OCI-LY7 (cell line): ENCODE results near the gene ASH1L. TPM values are rescaled to one million over a fixed set of nuclear protein-coding genes. Genes with fewer than 3 reads are reported as not detected.
A peak's percentile ranks its signal among the peaks of the same experiment; 100 is the strongest.

Experiments
- BruUV-seq: library from RNA; stranded (reverse); fragments of 400-500 nt; replicated peaks from 2 replicates; lab custom pipeline; 2021; lab: Mats Ljungman, UMichigan
- CTCF ChIA-PET: fragments of 300-600 bp; sonication (Branson Sonifier 250); formaldehyde crosslinking; loops from one replicate; lab custom pipeline; 2022; ENCODE audit warnings: antibody characterized with exemption; ENCODE audit not compliant: unreplicated experiment; lab: Charles Lee
- POLR2A ChIA-PET: fragments of 300-600 bp; sonication (Branson Sonifier 250); formaldehyde crosslinking; loops from one replicate; lab custom pipeline; 2022; ENCODE audit warnings: antibody characterized with exemption; lab: Charles Lee
- DNase-seq: peaks from one replicate; pipeline ENCODE4 v3.0.0-alpha.2; 2015; ENCODE audit warnings: low spot score
- H2AFZ ChIP-seq: fragments of 200-600 bp; sonication (generic), shearing (Covaris generic); 2 replicates; pipeline ENCODE4 v1.6.1; 2014; ENCODE audit warnings: mild to moderate bottlenecking, antibody characterized with exemption, low read length, moderate library complexity
- H3K27ac ChIP-seq: fragments of 200-600 bp; sonication (generic); 2 replicates; pipeline ENCODE4 v1.5.1; 2014; ENCODE audit warnings: mixed run types, low read depth, mild to moderate bottlenecking, moderate library complexity, low read length, inconsistent platforms; ENCODE audit not compliant: poor library complexity, severe bottlenecking
- H3K36me3 ChIP-seq: fragments of 200-600 bp; sonication (generic); 2 replicates; pipeline ENCODE4 v1.6.1; 2014; ENCODE audit warnings: mild to moderate bottlenecking, antibody characterized with exemption, low read length, moderate library complexity, mixed read lengths; ENCODE audit not compliant: insufficient read depth
- H3K4me1 ChIP-seq: fragments of 200-600 bp; sonication (generic); 2 replicates; pipeline ENCODE4 v1.5.1; 2014; ENCODE audit warnings: mild to moderate bottlenecking, low read length; ENCODE audit not compliant: insufficient read depth, poor library complexity, severe bottlenecking
- H3K4me2 ChIP-seq: fragments of 200-600 bp; sonication (generic); 2 replicates; pipeline ENCODE4 v1.6.1; 2014; ENCODE audit warnings: mild to moderate bottlenecking, low read length
- H3K4me3 ChIP-seq: fragments of 200-600 bp; sonication (generic); 2 replicates; pipeline ENCODE4 v1.5.1; 2014; ENCODE audit warnings: mild to moderate bottlenecking, low read depth, low read length; ENCODE audit not compliant: poor library complexity, severe bottlenecking
- H3K79me2 ChIP-seq: fragments of 200-600 bp; sonication (generic); 2 replicates; pipeline ENCODE4 v1.6.1; 2016; ENCODE audit warnings: low read depth, mild to moderate bottlenecking, low read length, moderate library complexity, mixed read lengths; ENCODE audit not compliant: insufficient read depth
- H3K9me2 ChIP-seq: fragments of 200-600 bp; sonication (generic); 2 replicates; pipeline ENCODE4 v1.6.1; 2016; ENCODE audit warnings: mild to moderate bottlenecking, low read length, mixed read lengths; ENCODE audit not compliant: insufficient read depth
- H3K9me3 ChIP-seq: fragments of 200-600 bp; sonication (generic); 2 replicates; pipeline ENCODE4 v1.6.1; 2014; ENCODE audit warnings: mild to moderate bottlenecking, mixed run types, low read length, mixed read lengths
- H4K20me1 ChIP-seq: fragments of 200-600 bp; sonication (generic); 2 replicates; pipeline ENCODE4 v1.6.1; 2014; ENCODE audit warnings: mild to moderate bottlenecking, antibody characterized with exemption, low read length, moderate library complexity, mixed read lengths; ENCODE audit not compliant: insufficient read depth
- EZH2phosphoT487 ChIP-seq: fragments of 200-600 bp; sonication (generic); IDR thresholded peaks from 2 replicates; pipeline ENCODE4 v1.6.1; 2018; ENCODE audit warnings: low read depth, borderline replicate concordance, mild to moderate bottlenecking, mixed run types, antibody characterized with exemption, low read length, moderate library complexity, mixed read lengths
- intact Hi-C: fragments of 100-400 bp; cut with micrococcal nuclease; formaldehyde crosslinking; loops from one replicate; pipeline ENCODE4 v1.10.0; 2022; ENCODE audit not compliant: unreplicated experiment
- total RNA-seq, 2 experiments: library from RNA; depleted of rRNA in 1 of 2; stranded (reverse); fragments of >200 nt in 1 of 2; shearing (Covaris generic) in 1 of 2; gene quantifications; 2 replicates each; pipeline ENCODE4 v1.2.3, GENCODE V29; 2014 to 2022
- TF ChIP-seq, protein P1 (sequence below): fragments of 200-600 bp; sonication (generic); conservative IDR thresholded peaks from 2 replicates; pipeline ENCODE4 v1.5.1; 2014; ENCODE audit warnings: mild to moderate bottlenecking, antibody characterized with exemption, low read length, moderate library complexity, mixed read lengths

ASH1L gene
- total RNA-seq, 2 experiments from 2014 or later, result 33.2 to 49.6 TPM

DNA sequence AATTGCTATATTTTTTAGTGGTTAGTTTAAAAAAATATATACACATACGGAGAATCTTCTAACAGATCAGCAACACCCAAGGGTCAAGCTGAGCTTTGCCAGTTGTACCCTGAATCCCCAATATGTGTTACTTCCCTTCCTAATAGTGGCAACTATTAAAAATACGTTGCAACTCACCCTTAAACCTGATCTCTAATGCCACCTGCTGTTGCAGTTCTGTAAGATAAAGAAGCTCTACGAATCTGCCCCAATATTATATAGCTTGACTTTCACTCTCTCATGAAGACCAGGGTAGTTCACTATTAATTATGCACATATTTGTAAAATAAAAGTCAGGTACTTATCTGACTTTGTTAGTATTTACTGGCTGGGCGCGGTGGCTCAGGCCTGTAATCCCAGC is 58.4 kb downstream of the ASH1L start:
- H3K4me1 ChIP-seq, result peaks cover 52% of the 10 kb centered on the region
- H3K9me3 ChIP-seq, result no peaks in the 10 kb centered on the region
- ChIA-PET CTCF (interaction anchor here (0.6 to 1.5 kb wide), 3 partner anchors 38 to 253 kb away, joined by 3 to 6 read pairs (median 3); no protein-coding TSS in a partner anchor), POLR2A (interaction anchor here (0.6 to 1.1 kb wide), 5 partner anchors 11 to 254 kb away, joined by 3 to 5 read pairs (median 3); no protein-coding TSS in a partner anchor)
- peak; percentile 66 for DNase-seq
- intact Hi-C loops, result loop anchor here (1.0 to 10.0 kb wide), 3 partner anchors 181 to 253 kb away; partner anchors contain the start of genes CLK2 and HCN3
- H3K4me3 ChIP-seq, result no peak overlapping the region
- no peak overlapping the region for H3K4me2 ChIP-seq
- peaks cover 14% of the 10 kb centered on the region; the same call in 1 of the 2 replicates for H4K20me1 ChIP-seq
- no TSS peak for BruUV-seq
- H2AFZ ChIP-seq, result no peak overlapping the region
- H3K27ac ChIP-seq, result no peak overlapping the region
- no peaks in the 10 kb centered on the region for H3K9me2 ChIP-seq
- TF ChIP-seq EZH2phosphoT487, result no peak
- TF ChIP-seq, protein P1, sequence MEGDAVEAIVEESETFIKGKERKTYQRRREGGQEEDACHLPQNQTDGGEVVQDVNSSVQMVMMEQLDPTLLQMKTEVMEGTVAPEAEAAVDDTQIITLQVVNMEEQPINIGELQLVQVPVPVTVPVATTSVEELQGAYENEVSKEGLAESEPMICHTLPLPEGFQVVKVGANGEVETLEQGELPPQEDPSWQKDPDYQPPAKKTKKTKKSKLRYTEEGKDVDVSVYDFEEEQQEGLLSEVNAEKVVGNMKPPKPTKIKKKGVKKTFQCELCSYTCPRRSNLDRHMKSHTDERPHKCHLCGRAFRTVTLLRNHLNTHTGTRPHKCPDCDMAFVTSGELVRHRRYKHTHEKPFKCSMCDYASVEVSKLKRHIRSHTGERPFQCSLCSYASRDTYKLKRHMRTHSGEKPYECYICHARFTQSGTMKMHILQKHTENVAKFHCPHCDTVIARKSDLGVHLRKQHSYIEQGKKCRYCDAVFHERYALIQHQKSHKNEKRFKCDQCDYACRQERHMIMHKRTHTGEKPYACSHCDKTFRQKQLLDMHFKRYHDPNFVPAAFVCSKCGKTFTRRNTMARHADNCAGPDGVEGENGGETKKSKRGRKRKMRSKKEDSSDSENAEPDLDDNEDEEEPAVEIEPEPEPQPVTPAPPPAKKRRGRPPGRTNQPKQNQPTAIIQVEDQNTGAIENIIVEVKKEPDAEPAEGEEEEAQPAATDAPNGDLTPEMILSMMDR, result peak; percentile 79
- peaks cover 99% of the 10 kb centered on the region for H3K79me2 ChIP-seq
- H3K36me3 ChIP-seq, result peaks cover 9% of the 10 kb centered on the region

DNA sequence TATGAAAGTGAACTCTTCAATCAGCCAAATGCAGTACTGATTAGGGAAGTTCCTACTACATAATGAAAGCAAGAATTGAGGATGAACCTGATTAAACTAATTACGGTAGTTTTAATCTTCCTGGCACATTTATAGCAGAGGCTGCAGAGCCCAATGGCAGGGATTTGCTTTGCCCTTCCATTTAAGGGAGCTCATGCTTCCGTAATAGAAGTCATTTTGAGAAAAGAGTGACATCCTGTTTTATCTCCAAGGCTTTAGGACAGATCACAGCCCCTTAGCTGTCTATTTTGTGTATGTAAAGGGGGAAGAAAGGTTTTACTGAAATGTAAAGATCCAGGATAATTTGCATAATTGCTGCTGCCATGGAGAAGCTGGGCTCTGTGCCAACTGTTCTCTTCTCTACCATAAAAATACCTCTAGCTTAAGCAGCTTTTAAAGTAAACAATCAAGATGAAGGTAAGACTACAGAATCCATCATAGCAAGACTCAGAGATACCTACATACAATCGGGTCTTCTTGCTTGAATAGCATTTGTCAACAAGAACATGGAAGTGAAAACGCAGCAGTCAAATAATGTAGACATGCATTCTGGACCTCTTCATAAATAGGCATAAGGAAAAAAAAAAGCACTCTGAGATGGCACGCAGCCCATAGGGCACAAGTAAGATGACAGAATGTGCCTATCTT is 62.5 kb downstream of the ASH1L start:
- Histone ChIP-seq H3K4me3 (peak overlapping the region; percentile 55), H2AFZ (no peak overlapping the region), H3K79me2 (peaks cover 94% of the 10 kb centered on the region), H3K9me3 (no peaks in the 10 kb centered on the region), H3K27ac (peak overlapping the region; percentile 66), H3K4me1 (peaks cover 42% of the 10 kb centered on the region), H4K20me1 (peaks cover 18% of the 10 kb centered on the region; the same call in 1 of the 2 replicates), H3K9me2 (no peaks in the 10 kb centered on the region), H3K4me2 (peak overlapping the region; percentile 78), H3K36me3 (peaks cover 4% of the 10 kb centered on the region)
- TF ChIP-seq, protein P1, result no peak
- no peak for TF ChIP-seq EZH2phosphoT487
- peak; percentile 61 for DNase-seq
- CTCF ChIA-PET, result interaction anchor here (0.7 to 1.0 kb wide), 2 partner anchors 93 to 250 kb away, joined by 3 read pairs; no protein-coding TSS in a partner anchor
- intact Hi-C loops, result loop anchor here (10.0 kb wide), 1 partner anchor 225 kb away; the partner anchor contains the start of genes CLK2 and HCN3
- POLR2A ChIA-PET, result interaction anchor here (0.8 to 1.9 kb wide), 5 partner anchors 12 to 422 kb away, joined by 3 to 5 read pairs (median 3); partner anchors contain the start of gene CLK2
- BruUV-seq, result no TSS peak
